HepG2 (cell line): Measurements from ENCODE around the gene AGO4. TPM values are rescaled to one million over a fixed set of nuclear protein-coding genes. Genes with fewer than 3 reads are reported as not detected.

Experiments used
- ATAC-seq: fragments of 200-7000 bp; cut with Tn5 transposase; 3 replicates; pipeline ENCODE4 v1.9.1; 2020; ENCODE audit warnings: mild to moderate bottlenecking, moderate library complexity
- BruUV-seq: library from RNA; stranded (reverse); fragments of 400-500 nt; replicated peaks from 2 replicates; lab custom pipeline; 2021; lab: Mats Ljungman, UMichigan
- CTCF ChIA-PET: fragments of 300-600 bp; formaldehyde crosslinking; extraction: SDS; loops from one replicate; lab custom pipeline; 2021; ENCODE audit warnings: low total read pairs, inconsistent platforms, low intra/inter-chr PET ratio; lab: Yijun Ruan, JAX
- POLR2A ChIA-PET: fragments of 350-600 bp; sonication (Branson Sonifier 250); formaldehyde crosslinking; loops from one replicate; lab custom pipeline; 2020; ENCODE audit warnings: antibody characterized with exemption, inconsistent platforms; lab: Yijun Ruan, JAX
- DNase-seq: peaks from one replicate; pipeline ENCODE4 v3.0.0-alpha.2; 2015; ENCODE audit warnings: low spot score
- FAIRE-seq: peaks from 3 replicates; lab custom pipeline; 2011; peaks lifted over from hg19 to GRCh38; lab: Jason Lieb, UNC
- H2AFZ ChIP-seq: one replicate; pipeline ENCODE4 v1.6.1; 2011; ENCODE audit warnings: low read length, inconsistent platforms
- H3K27ac ChIP-seq: fragments of 300-600 bp; 3 replicates; pipeline ENCODE4 v1.8.0; 2011; ENCODE audit warnings: mixed run types, mild to moderate bottlenecking, mixed read lengths, low read length, inconsistent platforms; ENCODE audit not compliant: insufficient read depth; ENCODE audit errors: extremely low read length
- H3K27me3 ChIP-seq, 2 experiments: fragments of 200-600 bp in 1 of 2; 2 replicates in 1 of 2; 3 replicates in 1 of 2; pipeline versions ENCODE4 v1.6.0 to v1.8.0; 2011; ENCODE audit warnings: low read length in 2 of 2, mild to moderate bottlenecking in 2 of 2, moderate library complexity in 2 of 2, inconsistent platforms in 1 of 2; ENCODE audit not compliant: insufficient read depth in 2 of 2, control insufficient read depth in 1 of 2
- H3K36me3 ChIP-seq, 2 experiments: fragments of 200-600 bp in 1 of 2; replicated peaks in 1 of 2; 2 replicates in 1 of 2; 3 replicates in 1 of 2; pipeline versions ENCODE4 v1.5.1 to v1.8.0; 2011; ENCODE audit warnings: low read length in 2 of 2, inconsistent platforms in 1 of 2; ENCODE audit not compliant: insufficient read depth in 2 of 2, control insufficient read depth in 1 of 2
- H3K4me1 ChIP-seq: 2 replicates; pipeline ENCODE4 v1.5.1; 2012; ENCODE audit warnings: low read length, inconsistent platforms; ENCODE audit not compliant: insufficient read depth
- H3K4me2 ChIP-seq: 2 replicates; pipeline ENCODE4 v1.6.0; 2011; ENCODE audit warnings: low read depth, low read length, inconsistent platforms
- H3K4me3 ChIP-seq, 3 experiments: fragments of 200-600 bp in 1 of 3; sonication (generic), shearing (Covaris generic) in 1 of 3; replicated peaks in 1 of 3; 2 replicates each; pipeline ENCODE4 v1.5.1; 2011 to 2016; ENCODE audit warnings: low read length in 3 of 3, inconsistent platforms in 2 of 3, low read depth in 2 of 3, mild to moderate bottlenecking in 2 of 3, control low read depth in 1 of 3, mixed read lengths in 1 of 3; ENCODE audit not compliant: insufficient read depth in 1 of 3
- H3K79me2 ChIP-seq: one replicate; pipeline ENCODE4 v1.6.1; 2011; ENCODE audit warnings: low read length, inconsistent platforms; ENCODE audit not compliant: insufficient read depth
- H3K9ac ChIP-seq: 2 replicates; pipeline ENCODE4 v1.6.0; 2011; ENCODE audit warnings: mild to moderate bottlenecking, low read depth, low read length, inconsistent platforms; ENCODE audit not compliant: insufficient read depth
- H3K9me3 ChIP-seq: 2 replicates; pipeline ENCODE4 v1.5.1; 2012; ENCODE audit warnings: mild to moderate bottlenecking, low read length
- H4K20me1 ChIP-seq: 2 replicates; pipeline ENCODE4 v1.6.0; 2011; ENCODE audit warnings: inconsistent platforms, mild to moderate bottlenecking, low read length, moderate library complexity; ENCODE audit not compliant: insufficient read depth
- BHLHE40 ChIP-seq: IDR thresholded peaks from 2 replicates; pipeline ENCODE4 v1.6.1; 2011; ENCODE audit warnings: low read length, improper control_type of control experiment
- CBX1 ChIP-seq: IDR thresholded peaks from one replicate; pipeline ENCODE4 v1.6.1; 2016; ENCODE audit warnings: antibody characterized with exemption, low read depth
- RFXANK ChIP-seq: IDR thresholded peaks from 2 replicates; pipeline ENCODE4 v1.6.1; 2016
- SALL2 ChIP-seq: sonication (generic); formaldehyde crosslinking; IDR thresholded peaks from 2 replicates; pipeline ENCODE4 v1.8.1; 2023; ENCODE audit warnings: mild to moderate bottlenecking, missing genetic modification reagents, inconsistent platforms
- SMAD9 ChIP-seq: sonication (generic); formaldehyde crosslinking; IDR thresholded peaks from 2 replicates; pipeline ENCODE4 v1.5.1; 2020; ENCODE audit warnings: mild to moderate bottlenecking, missing genetic modification reagents
- ZBTB1 ChIP-seq: sonication (generic); formaldehyde crosslinking; IDR thresholded peaks from 2 replicates; pipeline ENCODE4 v1.4.0; 2020; ENCODE audit warnings: missing genetic modification reagents, borderline replicate concordance
- ZMYM3 ChIP-seq: sonication (generic); formaldehyde crosslinking; IDR thresholded peaks from 2 replicates; pipeline ENCODE4 v1.5.1; 2020; ENCODE audit warnings: mild to moderate bottlenecking, missing genetic modification reagents
- ZNF180 ChIP-seq: sonication (generic); formaldehyde crosslinking; IDR thresholded peaks from 2 replicates; pipeline ENCODE4 v1.4.0; 2020; ENCODE audit warnings: low read depth, missing genetic modification reagents, borderline replicate concordance
- ZNF205 ChIP-seq: IDR thresholded peaks from 2 replicates; pipeline ENCODE4 v1.6.1; 2018; ENCODE audit warnings: missing biosample characterization, missing genetic modification reagents
- ZNF724P ChIP-seq: sonication (generic); formaldehyde crosslinking; IDR thresholded peaks from 2 replicates; pipeline ENCODE4 v1.8.0; 2022; ENCODE audit warnings: missing genetic modification reagents, borderline replicate concordance
- ZSCAN22 ChIP-seq: sonication (generic); formaldehyde crosslinking; IDR thresholded peaks from 2 replicates; pipeline ENCODE4 v1.4.0; 2020; ENCODE audit warnings: mild to moderate bottlenecking, missing genetic modification reagents
- WGBS: methylation state at CpG from one replicate; pipeline ENCODE4 v1.1.6; 2017; ENCODE audit warnings: low lambda C conversion rate; 5-methylcytosine and 5-hydroxymethylcytosine counted together
- in situ Hi-C: cut with HindIII; loops from 2 replicates; pipeline ENCODE4 v1.10.0; 2017; ENCODE audit warnings: low pct_unique_long_range_greater_than_20kb; ENCODE audit not compliant: extremely low pct_ligation_motif_present
- intact Hi-C: fragments of 100-400 bp; cut with micrococcal nuclease; formaldehyde crosslinking; loops from one replicate; pipeline ENCODE4 v1.10.0; 2022; ENCODE audit not compliant: unreplicated experiment
- polyA plus RNA-seq, 8 experiments: library from polyadenylated mRNA; depleted of rRNA in 3 of 8; stranded (reverse) in 7 of 8; unstranded in 1 of 8; fragments of >200 nt; fragmentation: Illumina TruSeq in 4 of 8; extraction: Trizol in 4 of 8; gene quantifications; 2 replicates each; pipeline versions ENCODE4 v1.2.1 to v1.2.3, GENCODE V29; 2011 to 2016; ENCODE audit warnings: low read depth in 4 of 8, missing spikeins in 1 of 8, mixed read lengths in 1 of 8; ENCODE audit not compliant: insufficient read depth in 1 of 8
- total RNA-seq, 5 experiments: library from RNA; depleted of rRNA; stranded (reverse); fragments of >200 nt; fragmentation: Illumina TruSeq; extraction: Trizol; gene quantifications; 2 replicates each; pipeline ENCODE4 v1.2.3, GENCODE V29; 2016; ENCODE audit warnings: low read depth in 1 of 5
- TF ChIP-seq, protein P1 (sequence below): sonication (generic); formaldehyde crosslinking; IDR thresholded peaks from 2 replicates; pipeline ENCODE4 v1.4.0; 2020; ENCODE audit warnings: missing genetic modification reagents, borderline replicate concordance
- TF ChIP-seq, protein P2 (sequence below), 2 experiments: sonication (generic) in 1 of 2; formaldehyde crosslinking in 1 of 2; IDR thresholded peaks; 2 replicates each; pipeline versions ENCODE4 v1.5.1 to v1.6.1; 2011 to 2020; ENCODE audit warnings: borderline replicate concordance in 1 of 2, low read depth in 1 of 2, low read length in 1 of 2, mild to moderate bottlenecking in 1 of 2, missing genetic modification reagents in 1 of 2, moderate library complexity in 1 of 2

The AGO4 gene
- total and polyA plus RNA-seq, 2 of the 13 experiments (the other 11 are each of a cell fraction or from before 2014, with no cell fraction given) = 6.0 to 13.8 TPM

DNA sequence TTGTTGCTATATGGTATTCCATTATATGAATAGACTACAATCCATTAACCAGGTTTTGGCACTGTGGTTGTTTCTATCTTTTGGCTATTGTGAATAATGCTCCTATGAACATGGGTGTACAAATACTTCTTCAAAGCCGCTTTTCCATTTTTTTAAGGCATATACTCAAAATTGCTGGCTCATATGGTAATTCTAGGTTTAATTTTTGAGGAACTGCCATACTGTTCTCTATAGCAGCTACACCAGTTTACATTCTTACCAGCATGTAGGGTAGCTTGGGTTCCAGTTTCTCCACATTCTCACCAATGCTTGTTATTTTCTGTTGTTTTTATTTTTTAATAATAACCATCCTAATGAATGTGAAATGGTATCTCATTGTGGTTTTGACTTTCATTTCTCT, 55.3 kb downstream of the AGO4 start:
- H3K9me3 ChIP-seq = no peaks in the 10 kb centered on the region
- no peaks in the 10 kb centered on the region for H3K36me3 ChIP-seq
- H3K9ac ChIP-seq = no peak overlapping the region
- ChIA-PET POLR2A (no interaction called here), CTCF (no interaction called here)
- intact Hi-C loops (no loop called here), in situ Hi-C loops (no loop called here)
- H2AFZ ChIP-seq = no peak overlapping the region
- no peak for ATAC-seq
- TF ChIP-seq ZNF724P (CRISPR knock-in tag) = no peak
- TF ChIP-seq, protein P1, sequence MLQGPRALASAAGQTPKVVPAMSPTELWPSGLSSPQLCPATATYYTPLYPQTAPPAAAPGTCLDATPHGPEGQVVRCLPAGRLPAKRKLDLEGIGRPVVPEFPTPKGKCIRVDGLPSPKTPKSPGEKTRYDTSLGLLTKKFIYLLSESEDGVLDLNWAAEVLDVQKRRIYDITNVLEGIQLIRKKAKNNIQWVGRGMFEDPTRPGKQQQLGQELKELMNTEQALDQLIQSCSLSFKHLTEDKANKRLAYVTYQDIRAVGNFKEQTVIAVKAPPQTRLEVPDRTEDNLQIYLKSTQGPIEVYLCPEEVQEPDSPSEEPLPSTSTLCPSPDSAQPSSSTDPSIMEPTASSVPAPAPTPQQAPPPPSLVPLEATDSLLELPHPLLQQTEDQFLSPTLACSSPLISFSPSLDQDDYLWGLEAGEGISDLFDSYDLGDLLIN = no peak
- TF ChIP-seq ZSCAN22 = no peak
- no peak for TF ChIP-seq BHLHE40
- no peak for TF ChIP-seq CBX1
- no peak for TF ChIP-seq SMAD9 (CRISPR knock-in tag)
- TF ChIP-seq ZMYM3 (CRISPR knock-in tag) = no peak
- no peak for TF ChIP-seq ZNF180
- TF ChIP-seq, protein P2, sequence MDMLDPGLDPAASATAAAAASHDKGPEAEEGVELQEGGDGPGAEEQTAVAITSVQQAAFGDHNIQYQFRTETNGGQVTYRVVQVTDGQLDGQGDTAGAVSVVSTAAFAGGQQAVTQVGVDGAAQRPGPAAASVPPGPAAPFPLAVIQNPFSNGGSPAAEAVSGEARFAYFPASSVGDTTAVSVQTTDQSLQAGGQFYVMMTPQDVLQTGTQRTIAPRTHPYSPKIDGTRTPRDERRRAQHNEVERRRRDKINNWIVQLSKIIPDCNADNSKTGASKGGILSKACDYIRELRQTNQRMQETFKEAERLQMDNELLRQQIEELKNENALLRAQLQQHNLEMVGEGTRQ (IDR thresholded peaks at IDR 0.05; ENCODE audit: low read depth, low read length) = no peak
- TF ChIP-seq, protein P2 (CRISPR knock-in tag; IDR thresholded peaks at IDR 0.05; ENCODE audit: borderline replicate concordance) = no peak
- no peak for TF ChIP-seq ZBTB1 (CRISPR knock-in tag)
- TF ChIP-seq SALL2 (CRISPR knock-in tag) = no peak
- no peak for TF ChIP-seq ZNF205 (CRISPR knock-in tag)
- no peak for TF ChIP-seq RFXANK (CRISPR knock-in tag)
- H3K27me3 ChIP-seq = no peaks in the 10 kb centered on the region
- DNase-seq = no peak
- H4K20me1 ChIP-seq = no peaks in the 10 kb centered on the region
- H3K4me2 ChIP-seq = no peak overlapping the region
- no peak overlapping the region for H3K4me3 ChIP-seq
- no peak for FAIRE-seq
- H3K4me1 ChIP-seq = no peaks in the 10 kb centered on the region
- H3K79me2 ChIP-seq = no peaks in the 10 kb centered on the region
- WGBS = 13% methylated on average over 1 of the region's 1 CpG
- no TSS peak for BruUV-seq
- H3K27ac ChIP-seq = no peak overlapping the region
